ENCODE results near the gene KCTD16.

KCTD16 gene

DNA sequence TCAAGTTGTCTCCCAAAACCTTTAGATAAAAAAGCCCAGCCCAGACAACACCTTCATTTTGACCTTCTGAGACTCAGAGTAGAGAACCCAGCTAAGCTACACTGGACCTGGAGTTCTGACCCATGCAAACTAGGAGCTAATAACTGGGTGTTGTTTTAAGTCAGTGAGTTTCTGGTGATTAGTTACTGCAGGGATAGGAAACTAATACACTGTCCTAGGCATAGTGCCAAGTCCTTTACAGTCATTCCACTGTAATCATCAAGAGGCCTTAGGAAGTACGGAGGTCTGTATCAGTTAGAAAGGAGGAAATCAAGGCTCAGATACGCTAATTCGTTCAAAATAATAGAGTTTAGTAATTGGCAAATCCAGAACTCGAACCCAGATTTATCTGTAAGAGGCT is 197.9 kb downstream of the KCTD16 start:
- DNase-seq (ENCODE audit: extremely low read depth, low read depth) = no peak
- TF ChIP-seq CTCF (IDR thresholded peaks at IDR 0.05; ENCODE audit: low read depth, low read length) = no peak

DNA sequence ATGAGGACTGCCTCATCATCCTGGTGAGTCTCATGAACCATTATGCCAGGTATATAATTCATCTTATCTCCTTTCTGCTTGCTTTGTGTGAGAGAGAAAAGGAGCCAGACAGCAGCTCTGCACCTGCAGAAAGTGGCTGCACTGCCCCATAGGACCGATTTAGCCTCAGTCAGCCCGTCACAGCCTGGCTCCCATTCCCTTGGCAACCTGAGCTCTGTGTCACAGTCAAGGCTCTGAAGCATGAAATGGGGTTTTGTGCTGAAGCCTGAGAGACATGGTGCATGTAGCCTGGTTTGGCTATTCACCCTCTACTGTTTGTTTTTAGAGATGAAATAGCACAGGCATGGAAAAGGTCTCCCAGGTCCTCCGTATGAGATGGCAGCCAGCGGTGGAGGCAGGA is 198.3 kb downstream of the KCTD16 start:
- DNase-seq (ENCODE audit: extremely low read depth, low read depth) = no peak
- TF ChIP-seq CTCF (IDR thresholded peaks at IDR 0.05; ENCODE audit: low read depth, low read length) = no peak

GRCh38 chr5:144370273-144370672 is 199.6 kb downstream of the KCTD16 start:
- TF ChIP-seq CTCF (IDR thresholded peaks at IDR 0.05; ENCODE audit: low read depth, low read length) = no peak
- DNase-seq (ENCODE audit: extremely low read depth, low read depth) = no peak

- no peak for DNase-seq (ENCODE audit: extremely low read depth, low read depth)
- no peak for TF ChIP-seq CTCF (IDR thresholded peaks at IDR 0.05; ENCODE audit: low read depth, low read length)
These were observed 204.0 kb downstream of the KCTD16 start for GRCh38 chr5:144374637-144375036.

DNA sequence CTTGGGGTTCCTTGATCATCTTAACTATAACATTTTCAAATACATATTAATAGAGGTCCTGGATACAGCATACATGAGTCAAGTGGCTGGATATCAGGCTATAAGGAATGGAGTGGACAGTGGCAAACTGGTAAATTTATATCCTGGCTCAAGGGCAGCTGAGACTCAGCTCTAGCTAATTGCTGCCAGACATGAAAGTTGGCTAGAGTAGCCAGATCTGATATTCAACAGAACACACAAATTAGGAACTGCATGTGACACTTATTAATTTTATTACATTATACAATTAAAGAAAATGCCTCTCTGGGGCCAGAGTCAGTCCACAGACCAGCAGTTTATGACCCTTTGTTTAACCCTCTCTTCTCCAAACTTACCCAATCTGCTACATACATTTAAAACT is 206.5 kb downstream of the KCTD16 start:
- no peak for TF ChIP-seq CTCF (IDR thresholded peaks at IDR 0.05; ENCODE audit: low read depth, low read length)
- DNase-seq (ENCODE audit: extremely low read depth, low read depth) = no peak

DNA sequence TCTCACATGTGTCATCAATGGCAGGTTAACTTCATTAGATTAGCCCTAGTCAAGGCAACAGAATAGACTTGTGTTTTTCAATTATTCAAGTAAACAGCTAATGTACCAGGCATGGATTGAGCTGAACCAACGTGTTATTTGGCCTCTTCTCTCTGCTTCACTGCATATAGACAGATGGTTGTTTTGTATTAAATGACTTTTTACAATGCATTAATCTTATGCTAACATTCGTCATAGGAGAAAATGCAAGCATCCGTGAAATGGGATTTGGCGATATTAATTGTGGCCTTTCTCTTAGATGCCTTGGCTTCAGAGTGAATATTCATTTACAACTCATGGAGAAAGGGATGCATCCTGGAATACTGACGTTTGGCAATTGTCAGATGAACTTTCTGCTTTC is 208.0 kb downstream of the KCTD16 start:
- DNase-seq (ENCODE audit: extremely low read depth, low read depth) = no peak
- no peak for TF ChIP-seq CTCF (IDR thresholded peaks at IDR 0.05; ENCODE audit: low read depth, low read length)

GRCh38 chr5:144385597-144385996 is 214.9 kb downstream of the KCTD16 start:
- DNase-seq (ENCODE audit: extremely low read depth, low read depth) = no peak
- no peak for TF ChIP-seq CTCF (IDR thresholded peaks at IDR 0.05; ENCODE audit: low read depth, low read length)

Measured in AG09319 (cell line).